Natural killer cell (primary cell): ENCODE measurements around the gene PHF2. TPM values are rescaled to one million over a fixed set of nuclear protein-coding genes. Genes with fewer than 3 reads are reported as not detected.

Experiments
- ATAC-seq, 3 donors: fragments of 150-1000 bp in 2 of 3; fragments of 200-7000 bp in 1 of 3; cut with Tn5 transposase; 1 replicate in 1 of 3; 2 replicates in 2 of 3; pipeline ENCODE4 v1.10.0; 2021; ENCODE audit warnings: mild to moderate bottlenecking in 2 of 3, moderate library complexity in 2 of 3
- DNase-seq, 2 donors: peaks; one replicate each; pipeline versions ENCODE4 v3.0.0 to v3.0.0-alpha.2; 2013 to 2021; ENCODE audit warnings: mixed read lengths in 1 of 2
- H3K27ac ChIP-seq: one replicate; pipeline ENCODE4 v1.5.1; 2013; ENCODE audit warnings: mild to moderate bottlenecking, low read length
- H3K27me3 ChIP-seq: one replicate; pipeline ENCODE4 v1.6.1; 2013; ENCODE audit warnings: low read length; ENCODE audit not compliant: control insufficient read depth, insufficient read depth
- H3K36me3 ChIP-seq: one replicate; pipeline ENCODE4 v1.6.1; 2013; ENCODE audit warnings: low read length; ENCODE audit not compliant: control insufficient read depth, insufficient read depth
- H3K4me1 ChIP-seq: one replicate; pipeline ENCODE4 v1.6.1; 2013; ENCODE audit warnings: low read length; ENCODE audit not compliant: control insufficient read depth, insufficient read depth
- H3K4me3 ChIP-seq: one replicate; pipeline ENCODE4 v1.5.1; 2013; ENCODE audit warnings: low read length
- H3K9me3 ChIP-seq: one replicate; pipeline ENCODE4 v1.6.1; 2013; ENCODE audit warnings: low read length; ENCODE audit not compliant: control insufficient read depth, insufficient read depth
- H3K27ac Mint-ChIP-seq, 2 donors: one replicate each; pipeline ENCODE4 v1.8.0; 2022; ENCODE audit warnings: mild to moderate bottlenecking in 2 of 2, mixed read lengths in 2 of 2, moderate library complexity in 1 of 2
- H3K27me3 Mint-ChIP-seq, 2 donors: one replicate each; pipeline ENCODE4 v1.8.0; 2022; ENCODE audit warnings: low read depth in 2 of 2, mixed read lengths in 2 of 2
- H3K36me3 Mint-ChIP-seq: one replicate; pipeline ENCODE4 v1.8.0; 2022; ENCODE audit warnings: mixed read lengths
- H3K4me1 Mint-ChIP-seq, 2 donors: one replicate each; pipeline ENCODE4 v1.8.0; 2022; ENCODE audit warnings: mixed read lengths in 2 of 2
- H3K4me3 Mint-ChIP-seq: one replicate; pipeline ENCODE4 v1.8.0; 2022; ENCODE audit warnings: mild to moderate bottlenecking, moderate library complexity, mixed read lengths
- H3K9me3 Mint-ChIP-seq, 2 donors: one replicate each; pipeline ENCODE4 v1.8.0; 2022; ENCODE audit warnings: mixed read lengths in 2 of 2
- CTCF ChIP-seq: fragments of 200-600 bp; IDR thresholded peaks from one replicate; pipeline ENCODE4 v1.8.0; 2022; ENCODE audit warnings: antibody characterized with exemption
- WGBS: methylation state at CpG from one replicate; pipeline ENCODE4 v1.1.7; 2013; ENCODE audit warnings: missing lambda C conversion rate; ENCODE audit not compliant: insufficient coverage; 5-methylcytosine and 5-hydroxymethylcytosine counted together
- intact Hi-C: fragments of 100-400 bp; cut with micrococcal nuclease; formaldehyde crosslinking; loops from one replicate; pipeline ENCODE4 v1.14.2; 2022
- total RNA-seq, 4 donors: library from RNA; stranded (reverse); fragments of 120-200 nt in 1 of 4; gene quantifications; one replicate each; pipeline versions ENCODE4 v1.2.3 to v1.2.4, GENCODE V29; 2013 to 2022

The PHF2 gene
- total RNA-seq, 3 donors from 2014 or later (not counting 1 experiment from before 2014, with no cell fraction given), result 24.8 to 28.1 (median 26.4) TPM

- no peaks in the 10 kb centered on the region for H3K27me3 Mint-ChIP-seq
- Histone ChIP-seq H3K9me3 (no peaks in the 10 kb centered on the region), H3K27me3 (no peaks in the 10 kb centered on the region), H3K27ac (no peak overlapping the region), H3K4me3 (no peak overlapping the region), H3K36me3 (peaks cover 38% of the 10 kb centered on the region), H3K4me1 (no peaks in the 10 kb centered on the region)
- H3K36me3 Mint-ChIP-seq, result no peaks in the 10 kb centered on the region
- no peak overlapping the region for H3K4me3 Mint-ChIP-seq
- 98% methylated on average over 21 of the region's 22 CpGs for WGBS
- H3K9me3 Mint-ChIP-seq, result no peaks in the 10 kb centered on the region
- no peak for TF ChIP-seq CTCF
- H3K4me1 Mint-ChIP-seq, result peaks cover 0 to 7% of the 10 kb centered on the region in 2 donors
- no peak for DNase-seq
- H3K27ac Mint-ChIP-seq, result no peak overlapping the region
- intact Hi-C loops, result no loop called here
- no peak for ATAC-seq
These were observed 79.4 kb downstream of the PHF2 start for GRCh38 chr9:93655621-93656425.

GRCh38 chr9:93656426-93657239 is 80.2 kb downstream of the PHF2 start:
- Histone ChIP-seq H3K9me3 (no peaks in the 10 kb centered on the region), H3K27me3 (no peaks in the 10 kb centered on the region), H3K36me3 (peaks cover 33% of the 10 kb centered on the region), H3K4me1 (no peaks in the 10 kb centered on the region), H3K27ac (no peak overlapping the region), H3K4me3 (no peak overlapping the region)
- Mint-ChIP-seq H3K4me1 (peaks cover 0 to 4% of the 10 kb centered on the region in 2 donors), H3K27me3 (no peaks in the 10 kb centered on the region), H3K4me3 (no peak overlapping the region), H3K36me3 (no peaks in the 10 kb centered on the region), H3K27ac (no peak overlapping the region), H3K9me3 (no peaks in the 10 kb centered on the region)
- WGBS, result 96% methylated on average over 15 of the region's 16 CpGs
- TF ChIP-seq CTCF, result no peak
- DNase-seq (no peak), ATAC-seq (no peak)
- intact Hi-C loops, result no loop called here

- intact Hi-C loops, result no loop called here
- DNase-seq, result no peak
- H3K4me3 Mint-ChIP-seq, result no peak overlapping the region
- H3K36me3 ChIP-seq, result peaks cover 33% of the 10 kb centered on the region
- no peak for TF ChIP-seq CTCF
- H3K9me3 Mint-ChIP-seq, result no peaks in the 10 kb centered on the region
- H3K4me1 Mint-ChIP-seq, result no peaks in the 10 kb centered on the region
- no peak overlapping the region for H3K4me3 ChIP-seq
- 98% methylated on average over 8 of the region's 8 CpGs for WGBS
- H3K27me3 ChIP-seq, result no peaks in the 10 kb centered on the region
- H3K4me1 ChIP-seq, result no peaks in the 10 kb centered on the region
- no peak overlapping the region for H3K27ac Mint-ChIP-seq
- no peaks in the 10 kb centered on the region for H3K27me3 Mint-ChIP-seq
- H3K27ac ChIP-seq, result no peak overlapping the region
- H3K36me3 Mint-ChIP-seq, result no peaks in the 10 kb centered on the region
- ATAC-seq, result no peak
- H3K9me3 ChIP-seq, result no peaks in the 10 kb centered on the region
These were observed 81.1 kb downstream of the PHF2 start for GRCh38 chr9:93657331-93658111.
